Naive thymus-derived CD4-positive, alpha-beta T cell (primary cell): ENCODE results near the gene ANKRD34A. TPM values are rescaled to one million over a fixed set of nuclear protein-coding genes. Genes with fewer than 3 reads are reported as not detected.
"Not testable (repeated sequence)": the region's sequence is repeated elsewhere in the genome, so short reads cannot be mapped to it uniquely, and the experiment has no call there.

Experiments
- ATAC-seq: fragments of 150-1000 bp; cut with Tn5 transposase; 2 replicates; pipeline ENCODE4 v1.10.0; 2021; ENCODE audit warnings: mild to moderate bottlenecking, moderate library complexity
- CTCF ChIA-PET: fragments of 350-600 bp; sonication (Branson Sonifier 250); formaldehyde crosslinking; loops from one replicate; lab custom pipeline; 2021; ENCODE audit warnings: antibody characterized with exemption; lab: Charles Lee
- POLR2A ChIA-PET: fragments of 350-600 bp; sonication (Branson Sonifier 250); formaldehyde crosslinking; loops from one replicate; lab custom pipeline; 2021; ENCODE audit warnings: antibody characterized with exemption, inconsistent platforms; lab: Charles Lee
- DNase-seq, 9 donors: peaks; one replicate each; pipeline versions ENCODE4 v3.0.0 to v3.0.0-alpha.2; 2020 to 2022; ENCODE audit warnings: mixed read lengths in 1 of 9
- H3K27ac ChIP-seq: one replicate; pipeline ENCODE4 v1.7.0; 2013; ENCODE audit warnings: mild to moderate bottlenecking, low read depth, low read length, moderate library complexity
- H3K27me3 ChIP-seq, 2 donors: one replicate each; pipeline ENCODE4 v1.7.0; 2013; ENCODE audit warnings: low read length in 2 of 2, mild to moderate bottlenecking in 2 of 2, moderate library complexity in 2 of 2; ENCODE audit not compliant: control insufficient read depth in 2 of 2, insufficient read depth in 2 of 2
- H3K36me3 ChIP-seq, 3 experiments: 1 replicate in 2 of 3; 2 replicates in 1 of 3; pipeline ENCODE4 v1.7.0; 2013; ENCODE audit warnings: low read length in 3 of 3, mild to moderate bottlenecking in 3 of 3, moderate library complexity in 1 of 3; ENCODE audit not compliant: insufficient read depth in 3 of 3, control insufficient read depth in 2 of 3
- H3K4me1 ChIP-seq, 2 donors: one replicate each; pipeline ENCODE4 v1.7.0; 2013; ENCODE audit warnings: low read length in 2 of 2, mild to moderate bottlenecking in 2 of 2, moderate library complexity in 1 of 2; ENCODE audit not compliant: control insufficient read depth in 2 of 2, insufficient read depth in 2 of 2
- H3K4me3 ChIP-seq: 2 replicates; pipeline ENCODE4 v1.7.0; 2013; ENCODE audit warnings: mild to moderate bottlenecking, low read length
- H3K9me3 ChIP-seq, 3 experiments: 1 replicate in 2 of 3; 2 replicates in 1 of 3; pipeline ENCODE4 v1.7.0; 2013; ENCODE audit warnings: low read length in 3 of 3; ENCODE audit not compliant: control insufficient read depth in 2 of 3
- H3K27ac Mint-ChIP-seq, 9 donors: one replicate each; pipeline ENCODE4 v1.8.0; 2020 to 2022; ENCODE audit warnings: mixed read lengths in 9 of 9, mild to moderate bottlenecking in 8 of 9, moderate library complexity in 5 of 9, inconsistent platforms in 2 of 9
- H3K27me3 Mint-ChIP-seq, 5 donors: one replicate each; pipeline ENCODE4 v1.8.0; 2021 to 2022; ENCODE audit warnings: mixed read lengths in 5 of 5, mild to moderate bottlenecking in 1 of 5
- H3K36me3 Mint-ChIP-seq, 5 donors: one replicate each; pipeline ENCODE4 v1.8.0; 2020 to 2022; ENCODE audit warnings: mixed read lengths in 5 of 5, mild to moderate bottlenecking in 3 of 5, inconsistent platforms in 1 of 5
- H3K4me1 Mint-ChIP-seq, 7 donors: one replicate each; pipeline ENCODE4 v1.8.0; 2020 to 2022; ENCODE audit warnings: mixed read lengths in 7 of 7, mild to moderate bottlenecking in 3 of 7, inconsistent platforms in 1 of 7
- H3K4me3 Mint-ChIP-seq, 10 donors: one replicate each; pipeline ENCODE4 v1.8.0; 2020 to 2022; ENCODE audit warnings: mild to moderate bottlenecking in 10 of 10, mixed read lengths in 10 of 10, moderate library complexity in 6 of 10, inconsistent platforms in 2 of 10
- H3K9me3 Mint-ChIP-seq, 11 donors: one replicate each; pipeline ENCODE4 v1.8.0; 2020 to 2022; ENCODE audit warnings: mixed read lengths in 11 of 11, mild to moderate bottlenecking in 4 of 11, inconsistent platforms in 1 of 11, moderate library complexity in 1 of 11
- intact Hi-C, 2 donors: fragments of 100-400 bp; cut with micrococcal nuclease; formaldehyde crosslinking; loops; one replicate each; pipeline ENCODE4 v1.15.1; 2023
- polyA plus RNA-seq, 2 donors: library from polyadenylated mRNA; unstranded; fragments of 300-500 nt; fragmentation: Illumina TruSeq; gene quantifications; one replicate each; pipeline ENCODE4 v1.2.3, GENCODE V29; 2021
- total RNA-seq, 6 experiments: library from RNA in 5 of 6; stranded (reverse) in 5 of 6; gene quantifications; 1 replicate in 5 of 6; 2 replicates in 1 of 6; pipeline ENCODE4 v1.2.3 and lab custom pipeline; 2021 to 2026

ANKRD34A gene
- total and polyA plus RNA-seq, 7 experiments from 2014 or later: 0.11 to 1.5 (median 0.66) TPM

DNA sequence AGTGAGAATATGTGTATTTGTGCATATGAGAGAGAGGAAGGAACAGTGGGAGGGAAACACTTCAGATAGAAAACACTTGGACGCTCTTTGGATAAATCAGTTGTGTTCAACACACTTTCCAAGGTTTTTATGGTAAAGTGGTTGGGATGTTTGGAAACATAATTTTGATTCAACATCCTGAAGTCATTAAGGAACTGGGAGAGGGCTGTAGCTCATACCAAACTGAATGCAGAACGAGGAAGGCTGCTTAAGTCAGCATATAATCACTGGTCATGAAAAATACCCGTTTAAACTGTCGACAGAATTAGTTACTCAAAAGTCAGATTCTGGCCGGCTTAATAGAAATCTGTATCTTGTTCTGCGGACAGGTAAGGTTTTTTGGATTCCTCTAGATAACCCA is 21.5 kb downstream of the ANKRD34A start:
- peaks cover 6 to 28% (median 15%) of the 10 kb centered on the region in 5 donors for H3K36me3 Mint-ChIP-seq
- Histone ChIP-seq H3K4me3 (no peak overlapping the region), H3K4me1 (no peaks in the 10 kb centered on the region), H3K36me3 (peaks cover 3 to 61% (median 12%) of the 10 kb centered on the region in 3 experiments), H3K27me3 (no peaks in the 10 kb centered on the region), H3K9me3 (no peaks in the 10 kb centered on the region), H3K27ac (no peak overlapping the region)
- no peaks in the 10 kb centered on the region for H3K9me3 Mint-ChIP-seq
- ATAC-seq (no peak), DNase-seq (no peak)
- intact Hi-C loops: loop anchor here in 1 of 2 donors (2.0 kb wide), 1 partner anchor 14 kb away; no protein-coding TSS in a partner anchor
- POLR2A ChIA-PET: interaction anchor here (0.6 to 2.3 kb wide), 7 partner anchors 10 to 169 kb away, joined by 3 to 9 read pairs (median 6); partner anchors contain the start of genes LIX1L and RBM8A
- CTCF ChIA-PET: no interaction called here
- H3K4me1 Mint-ChIP-seq: peaks cover 0 to 26% (median 13%) of the 10 kb centered on the region in 7 donors
- no peaks in the 10 kb centered on the region for H3K27me3 Mint-ChIP-seq
- H3K4me3 Mint-ChIP-seq: no peak overlapping the region
- peak overlapping the region in 2 of 9 donors; percentile 52 to 73 for H3K27ac Mint-ChIP-seq

- H3K4me3 Mint-ChIP-seq: no peak overlapping the region
- peaks cover 6 to 28% (median 15%) of the 10 kb centered on the region in 5 donors for H3K36me3 Mint-ChIP-seq
- H3K27me3 ChIP-seq: no peaks in the 10 kb centered on the region
- DNase-seq (no peak), ATAC-seq (no peak)
- peak overlapping the region in 2 of 9 donors; percentile 41 to 73 for H3K27ac Mint-ChIP-seq
- peaks cover 3 to 61% (median 11%) of the 10 kb centered on the region in 3 experiments for H3K36me3 ChIP-seq
- ChIA-PET POLR2A (interaction anchor here (0.6 to 3.0 kb wide), 7 partner anchors 9 to 169 kb away, joined by 3 to 10 read pairs (median 6); partner anchors contain the start of genes ANKRD34A, LIX1L, POLR3GL and RBM8A), CTCF (interaction anchor here (0.9 kb wide), 1 partner anchor 37 kb away, joined by 3 read pairs; no protein-coding TSS in a partner anchor)
- no peaks in the 10 kb centered on the region for H3K9me3 ChIP-seq
- H3K27me3 Mint-ChIP-seq: no peaks in the 10 kb centered on the region
- peaks cover 0 to 24% (median 13%) of the 10 kb centered on the region in 7 donors for H3K4me1 Mint-ChIP-seq
- intact Hi-C loops: loop anchor here in 1 of 2 donors (2.0 kb wide), 1 partner anchor 14 kb away; no protein-coding TSS in a partner anchor
- H3K4me3 ChIP-seq: no peak overlapping the region
- H3K9me3 Mint-ChIP-seq: no peaks in the 10 kb centered on the region
- H3K27ac ChIP-seq: no peak overlapping the region
- H3K4me1 ChIP-seq: no peaks in the 10 kb centered on the region
These were observed 22.0 kb downstream of the ANKRD34A start for GRCh38 chr1:145942405-145942804.

GRCh38 chr1:145937436-145937835 is 26.9 kb downstream of the ANKRD34A start:
- DNase-seq: no peak
- peaks cover 14 to 20% (median 18%) of the 10 kb centered on the region in 7 donors for H3K4me1 Mint-ChIP-seq
- ChIA-PET POLR2A (interaction anchor here (0.6 to 2.1 kb wide), 3 partner anchors 10 to 30 kb away, joined by 3 to 14 read pairs (median 4); partner anchors contain the start of genes LIX1L and RBM8A), CTCF (no interaction called here)
- ATAC-seq: no peak
- H3K36me3 ChIP-seq: peaks cover 6 to 49% (median 9%) of the 10 kb centered on the region in 3 experiments
- H3K36me3 Mint-ChIP-seq: peaks cover 5 to 38% (median 12%) of the 10 kb centered on the region in 5 donors
- intact Hi-C loops: no loop called here
- H3K9me3 ChIP-seq: no peaks in the 10 kb centered on the region
- H3K27me3 ChIP-seq: no peaks in the 10 kb centered on the region
- no peaks in the 10 kb centered on the region for H3K27me3 Mint-ChIP-seq
- H3K9me3 Mint-ChIP-seq: no peaks in the 10 kb centered on the region
- peak overlapping the region in 3 of 9 donors; percentile 6 to 62 (median 56) for H3K27ac Mint-ChIP-seq
- H3K4me1 ChIP-seq: peaks cover 0 to 8% of the 10 kb centered on the region in 2 donors
- no peak overlapping the region for H3K4me3 ChIP-seq
- no peak overlapping the region for H3K27ac ChIP-seq
- no peak overlapping the region for H3K4me3 Mint-ChIP-seq

GRCh38 chr1:145936247-145936646 is 28.1 kb downstream of the ANKRD34A start:
- POLR2A ChIA-PET: interaction anchor here (1.5 to 4.3 kb wide), 3 partner anchors 8 to 28 kb away, joined by 5 to 26 read pairs (median 14); partner anchors contain the start of genes ANKRD34A, LIX1L, POLR3GL and RBM8A
- no peak for ATAC-seq
- H3K27me3 ChIP-seq: no peaks in the 10 kb centered on the region
- H3K9me3 ChIP-seq: no peaks in the 10 kb centered on the region
- CTCF ChIA-PET: no interaction called here
- no peak for DNase-seq
- Mint-ChIP-seq H3K4me1 (peaks cover 14 to 27% (median 24%) of the 10 kb centered on the region in 7 donors), H3K27me3 (no peaks in the 10 kb centered on the region), H3K27ac (peak overlapping the region in 5 of 9 donors; percentile 2 to 62 (median 54)), H3K4me3 (no peak overlapping the region), H3K36me3 (peaks cover 0 to 31% (median 13%) of the 10 kb centered on the region in 5 donors), H3K9me3 (no peaks in the 10 kb centered on the region)
- no peak overlapping the region for H3K27ac ChIP-seq
- peaks cover 6 to 16% of the 10 kb centered on the region in 2 donors for H3K4me1 ChIP-seq
- H3K4me3 ChIP-seq: no peak overlapping the region
- intact Hi-C loops: no loop called here
- peaks cover 5 to 37% (median 9%) of the 10 kb centered on the region in 3 experiments for H3K36me3 ChIP-seq

DNA sequence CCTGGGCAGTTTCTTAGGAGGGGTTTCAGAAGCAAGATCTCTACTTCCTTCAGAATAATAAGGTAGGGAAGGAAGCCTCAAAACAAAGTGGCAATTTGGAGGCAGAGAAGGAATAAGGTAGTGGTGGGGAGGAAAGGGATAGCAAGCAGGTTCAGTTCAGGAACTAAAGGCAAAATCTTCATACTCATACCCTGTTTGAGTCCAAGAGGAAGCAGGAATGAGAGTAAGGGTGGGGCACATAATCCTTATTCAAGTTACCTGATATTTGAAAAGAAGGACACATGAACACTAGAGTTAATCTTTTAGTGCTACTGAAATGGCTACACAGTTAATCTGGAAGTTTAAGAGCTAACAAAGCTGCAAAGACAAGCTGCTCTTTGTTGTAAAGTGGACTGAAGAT is 28.7 kb downstream of the ANKRD34A start:
- H3K36me3 ChIP-seq: peaks cover 5 to 32% (median 9%) of the 10 kb centered on the region in 3 experiments
- H3K36me3 Mint-ChIP-seq: peaks cover 0 to 31% (median 13%) of the 10 kb centered on the region in 5 donors
- DNase-seq (no peak), ATAC-seq (no peak)
- ChIA-PET POLR2A (interaction anchor here (1.5 to 4.3 kb wide), 4 partner anchors 8 to 59 kb away, joined by 5 to 26 read pairs (median 10); partner anchors contain the start of genes ANKRD34A, LIX1L, POLR3GL and RBM8A), CTCF (no interaction called here)
- peaks cover 19 to 31% (median 24%) of the 10 kb centered on the region in 7 donors for H3K4me1 Mint-ChIP-seq
- H3K27ac ChIP-seq: no peak overlapping the region
- H3K27me3 ChIP-seq: no peaks in the 10 kb centered on the region
- peaks cover 6 to 16% of the 10 kb centered on the region in 2 donors for H3K4me1 ChIP-seq
- no peaks in the 10 kb centered on the region for H3K27me3 Mint-ChIP-seq
- H3K9me3 ChIP-seq: no peaks in the 10 kb centered on the region
- H3K4me3 ChIP-seq: no peak overlapping the region
- H3K27ac Mint-ChIP-seq: peak overlapping the region in 6 of 9 donors; percentile 1 to 73 (median 20)
- no peaks in the 10 kb centered on the region for H3K9me3 Mint-ChIP-seq
- intact Hi-C loops: no loop called here
- no peak overlapping the region for H3K4me3 Mint-ChIP-seq

DNA sequence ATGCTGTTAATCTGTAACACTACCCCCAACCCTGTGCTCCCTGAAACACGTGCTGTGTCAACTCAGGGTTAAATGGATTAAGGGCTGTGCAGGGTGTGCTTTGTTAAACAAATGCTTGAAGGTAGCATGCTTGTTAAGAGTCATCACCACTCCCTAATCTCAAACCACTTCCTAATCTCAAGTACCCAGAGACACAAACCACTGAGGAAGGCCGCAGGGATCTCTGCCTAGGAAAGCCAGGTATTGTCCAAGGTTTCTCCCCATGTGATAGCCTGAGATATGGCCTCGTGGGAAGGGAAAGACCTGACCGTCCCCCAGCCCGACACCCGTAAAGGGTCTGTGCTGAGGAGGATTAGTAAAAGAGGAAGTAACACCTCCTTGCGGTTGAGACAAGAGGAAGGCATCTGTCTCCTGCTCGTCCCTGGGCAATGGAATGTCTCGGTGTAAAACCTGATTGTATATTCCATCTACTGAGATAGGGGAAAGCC is 31.8 kb downstream of the ANKRD34A start:
- H3K4me1 ChIP-seq: peaks cover 16 to 24% of the 10 kb centered on the region in 2 donors
- H3K36me3 ChIP-seq: peaks cover 5 to 24% (median 9%) of the 10 kb centered on the region in 3 experiments
- not testable (repeated sequence) for H3K27me3 ChIP-seq, H3K27me3 Mint-ChIP-seq, H3K9me3 ChIP-seq, H3K9me3 Mint-ChIP-seq, ATAC-seq
- peak overlapping the region; percentile 83 to 96 (median 93) for H3K27ac Mint-ChIP-seq
- H3K4me3 ChIP-seq: peak overlapping the region; percentile 30
- ChIA-PET CTCF (interaction anchor here (1.0 to 2.9 kb wide), 2 partner anchors 22 to 26 kb away, joined by 3 to 8 read pairs; partner anchors contain the start of gene LIX1L), POLR2A (interaction anchor here (1.0 to 4.7 kb wide), 10 partner anchors 9 to 63 kb away, joined by 3 to 24 read pairs (median 6); partner anchors contain the start of genes ANKRD34A, LIX1L, POLR3GL and TXNIP)
- intact Hi-C loops: loop anchor here in 1 of 2 donors (1.0 kb wide), 2 partner anchors 25 to 30 kb away; no protein-coding TSS in a partner anchor
- H3K36me3 Mint-ChIP-seq: peaks cover 0 to 32% (median 13%) of the 10 kb centered on the region in 5 donors
- DNase-seq: peak in 8 of 9 donors; percentile 20 to 44 (median 41)
- peak overlapping the region; percentile 70 for H3K27ac ChIP-seq
- peak overlapping the region; percentile 46 to 79 (median 66) for H3K4me3 Mint-ChIP-seq
- H3K4me1 Mint-ChIP-seq: peaks cover 23 to 40% (median 29%) of the 10 kb centered on the region in 7 donors
